Measurements from ENCODE around the gene AQP5.

GRCh38 chr12:49921299-49921698 is 40.4 kb upstream of the AQP5 start:
- TF ChIP-seq CTCF (IDR thresholded peaks at IDR 0.05; ENCODE audit: extremely low read depth in 1 of 2, insufficient read depth in 1 of 2, low read depth in 1 of 2, low read length in 2 of 2) (no peak), POLR2A (IDR thresholded peaks at IDR 0.05; ENCODE audit: low read depth, low read length) (no peak), EZH2 (IDR thresholded peaks at IDR 0.05; ENCODE audit: borderline replicate concordance, low read depth, low read length, severe bottlenecking) (no peak), POLR2AphosphoS5 (IDR thresholded peaks at IDR 0.05; ENCODE audit: insufficient read depth, low read depth, low read length) (no peak), JUN (IDR thresholded peaks at IDR 0.05; ENCODE audit: borderline replicate concordance, insufficient read depth, insufficient read length, low read depth) (no peak), FOS (IDR thresholded peaks at IDR 0.05; ENCODE audit: borderline replicate concordance, insufficient read depth, low read length) (no peak), MYC (IDR thresholded peaks at IDR 0.05; ENCODE audit: low read depth, low read length) (no peak)

Data from endothelial cell of umbilical vein (primary cell).